Thoracic aorta endothelial cell (primary cell): ENCODE results near the gene DPPA5. TPM values are rescaled to one million over a fixed set of nuclear protein-coding genes. Genes with fewer than 3 reads are reported as not detected.

Experiments
- small RNA-seq: library from RNA; depleted of rRNA; stranded (forward); fragments of <200 nt; gene quantifications from one replicate; pipeline ENCODE3, GENCODE V24; 2012
- total RNA-seq: library from RNA; depleted of rRNA; stranded (reverse); fragments of >200 nt; gene quantifications from 2 replicates; pipeline ENCODE4 v1.2.3, GENCODE V29; 2012

The DPPA5 gene, protein sequence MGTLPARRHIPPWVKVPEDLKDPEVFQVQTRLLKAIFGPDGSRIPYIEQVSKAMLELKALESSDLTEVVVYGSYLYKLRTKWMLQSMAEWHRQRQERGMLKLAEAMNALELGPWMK
- total RNA-seq = not detected in 2 replicates

DNA sequence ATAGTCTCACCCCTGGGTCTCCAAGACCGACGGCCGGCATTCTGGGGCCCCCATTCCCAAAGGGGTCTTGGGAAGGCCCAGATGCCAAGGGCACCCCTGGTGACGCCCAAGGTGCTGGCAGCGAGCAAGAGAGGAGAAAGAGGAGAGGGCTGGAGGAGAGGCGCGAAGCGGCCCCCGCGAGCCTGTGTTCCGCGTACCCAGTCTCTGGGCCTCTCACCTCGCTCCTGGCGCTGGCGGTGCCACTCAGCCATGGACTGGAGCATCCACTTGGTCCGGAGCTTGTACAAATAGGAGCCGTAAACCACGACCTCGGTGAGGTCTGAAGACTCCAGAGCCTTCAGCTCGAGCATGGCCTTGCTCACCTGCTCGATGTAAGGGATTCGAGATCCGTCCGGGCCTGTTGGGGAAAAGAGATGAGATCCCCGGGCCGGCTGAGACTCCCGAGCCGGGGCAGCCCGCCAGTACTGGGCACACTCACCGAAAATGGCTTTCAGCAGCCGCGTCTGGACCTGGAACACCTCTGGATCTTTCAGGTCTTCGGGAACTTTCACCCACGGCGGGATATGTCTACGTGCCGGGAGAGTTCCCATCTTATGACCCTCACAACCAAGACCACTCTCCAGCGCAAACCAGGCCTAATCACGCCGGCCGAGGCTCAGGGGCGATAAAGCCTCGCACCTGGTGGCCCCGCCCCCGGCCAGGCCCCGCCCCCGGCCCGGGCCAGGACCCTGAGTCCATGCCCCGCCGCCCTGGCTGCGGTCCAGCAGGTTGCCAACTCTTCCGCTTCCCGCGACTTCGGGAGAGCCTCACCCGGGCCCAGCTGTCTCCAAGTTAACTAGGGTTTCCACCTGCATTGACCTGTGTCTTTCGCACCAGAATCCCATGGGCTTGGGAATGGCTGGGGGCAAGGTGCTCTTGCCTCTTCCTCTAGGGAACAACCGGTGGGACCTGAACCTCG lies at the start of gene DPPA5:
TSS of gene DPPA5 (minus strand) at position 641 of the 958 bp plus-strand sequence. CDS start at position 590, 51 bp downstream.

DNA sequence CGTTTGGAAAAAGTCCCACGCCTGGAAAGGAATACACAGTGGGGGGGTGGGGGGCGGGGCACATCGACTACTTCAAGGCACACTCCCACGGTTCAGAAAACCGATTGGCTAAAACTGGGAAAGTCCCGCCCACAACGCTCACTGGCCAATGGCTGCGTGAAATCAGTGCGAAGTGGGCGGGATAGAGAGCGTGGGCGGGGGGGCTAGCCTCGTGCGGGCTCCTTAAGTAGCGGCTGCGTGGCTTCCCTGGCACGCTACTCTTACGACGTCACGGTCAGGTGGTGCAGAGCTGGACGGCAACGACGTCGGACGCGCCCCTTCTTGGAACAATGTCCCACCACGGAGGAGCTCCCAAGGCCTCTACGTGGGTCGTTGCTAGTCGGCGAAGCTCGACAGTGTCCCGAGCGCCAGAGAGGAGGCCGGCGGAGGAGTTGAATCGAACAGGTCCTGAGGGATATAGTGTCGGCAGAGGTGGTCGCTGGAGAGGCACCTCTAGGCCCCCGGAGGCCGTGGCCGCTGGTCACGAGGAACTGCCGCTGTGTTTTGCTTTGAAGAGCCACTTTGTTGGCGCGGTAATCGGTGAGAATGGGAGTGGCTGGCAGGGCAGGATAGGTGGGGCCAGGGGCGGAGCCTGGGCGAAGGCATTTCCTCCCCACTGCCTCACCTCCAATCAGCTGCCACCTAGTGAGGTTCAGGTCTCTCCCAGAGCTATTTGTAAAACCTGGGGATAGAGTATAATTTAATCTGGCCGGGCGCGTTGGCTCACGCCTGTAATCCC lies 40.7 kb upstream of the DPPA5 start, which contains the start of gene DDX43:
TSS of gene DDX43 (plus strand) at position 252 of the 778 bp plus-strand sequence. CDS start at position 330, 78 bp downstream.

DNA sequence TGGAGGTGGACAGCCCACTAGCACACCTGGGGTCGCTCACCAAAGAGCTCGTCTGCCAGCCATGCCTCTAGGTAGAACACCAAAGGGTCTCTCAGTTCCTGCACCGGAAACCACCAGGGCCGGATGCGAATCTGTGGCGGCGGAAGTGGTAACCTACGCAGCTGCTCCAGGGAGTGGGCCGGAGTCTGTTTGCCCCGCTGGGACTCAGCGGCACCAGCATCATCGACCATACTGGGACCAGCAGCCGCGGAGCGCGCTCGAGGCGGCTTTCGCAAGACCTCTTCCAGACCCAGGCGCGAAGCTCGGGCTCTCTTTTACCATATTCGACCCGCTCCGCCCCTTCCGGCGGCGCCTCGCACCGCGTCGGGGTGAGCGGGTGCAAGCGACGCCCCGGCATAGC lies 15.5 kb upstream of the DPPA5 start, which contains the start of gene OOEP:
TSS of gene OOEP (minus strand) at position 335 of the 400 bp plus-strand sequence. CDS start at position 230, 105 bp downstream.

DNA sequence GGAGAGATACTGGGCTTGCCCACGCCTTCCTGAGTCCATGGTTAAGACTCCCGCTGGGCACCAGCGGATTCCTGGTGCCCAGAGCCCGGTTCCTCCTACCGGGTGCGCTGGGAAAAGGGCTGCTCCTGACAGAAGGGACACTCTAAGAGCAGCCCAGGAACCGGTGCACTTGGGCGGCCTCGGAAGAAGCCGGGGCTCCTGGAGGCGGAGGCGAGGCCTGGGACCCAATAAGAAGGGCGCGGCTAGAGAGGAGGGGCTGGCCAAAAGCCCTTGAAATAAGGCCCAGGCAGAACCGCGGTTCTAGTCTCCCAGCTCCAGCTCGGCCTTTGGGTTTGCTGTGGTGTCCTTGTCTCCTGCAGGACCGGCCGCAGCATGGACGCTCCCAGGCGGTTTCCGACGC lies 8.3 kb upstream of the DPPA5 start, which contains the start of gene KHDC3L:
TSS of gene KHDC3L (plus strand) at position 301 of the 400 bp plus-strand sequence. CDS start at position 373, 72 bp downstream.

Small RNAs within 50 kb of the gene (small RNA-seq; reads per million reads assigned to genes)
- 0.91 reads per million, percentile 15 among the genes with 10 or more reads in this experiment for gene RPL39P3

Other genes with a start within 250 kb of the DPPA5 start
- not detected in 2 replicates for gene KHDC1L, start 128.8 kb downstream of the DPPA5 start, total RNA-seq
- 1.1 and 1.5 TPM in 2 replicates for gene KHDC1, start 91.1 kb downstream of the DPPA5 start, total RNA-seq
- gene KHDC3L, start 8.4 kb upstream of the DPPA5 start, total RNA-seq = not detected in 2 replicates
- gene OOEP, start 15.6 kb upstream of the DPPA5 start, total RNA-seq = not detected in 2 replicates
- gene DDX43, start 40.6 kb upstream of the DPPA5 start, total RNA-seq = 0.66 and 0.72 TPM in 2 replicates
- gene CGAS, start 98.0 kb upstream of the DPPA5 start, total RNA-seq = 11.3 and 14.3 TPM in 2 replicates
- 38.2 and 41.8 TPM in 2 replicates for gene MTO1, start 107.5 kb upstream of the DPPA5 start, total RNA-seq
- gene EEF1A1, start 166.8 kb upstream of the DPPA5 start, total RNA-seq = 14,327 and 16,437 TPM in 2 replicates